ENCODE measurements around the gene CUZD1.

DNA sequence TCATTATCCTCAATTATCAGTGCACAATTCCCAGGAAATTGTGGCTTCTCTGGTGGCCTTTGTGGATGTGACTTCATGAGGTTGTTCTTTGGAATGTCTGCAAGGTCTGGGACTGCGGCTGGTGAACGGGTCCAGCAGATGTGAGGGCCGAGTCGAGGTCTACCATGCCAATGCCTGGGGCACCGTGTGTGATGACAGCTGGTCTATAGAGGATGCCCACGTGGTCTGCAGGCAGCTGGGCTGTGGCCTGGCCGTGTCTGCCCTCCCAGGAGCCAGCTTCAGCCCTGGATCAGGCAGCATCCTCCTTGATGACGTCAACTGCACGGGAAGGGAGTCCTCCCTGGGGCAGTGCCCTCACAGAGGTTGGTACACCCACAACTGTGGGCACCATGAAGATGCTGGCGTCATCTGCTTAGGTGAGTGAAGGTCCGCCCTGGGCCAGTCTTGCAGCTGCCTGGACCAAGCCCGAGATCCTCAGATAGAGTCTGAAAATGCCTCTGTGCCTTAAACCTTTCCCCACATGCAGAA lies 46.9 kb downstream of the CUZD1 start:
- TF ChIP-seq ARNTL (CRISPR knock-in tag; IDR thresholded peaks at IDR 0.05): no peak
- TF ChIP-seq CHD2 (IDR thresholded peaks at IDR 0.05; ENCODE audit: low read depth, low read length): no peak
- TF ChIP-seq, protein P1, sequence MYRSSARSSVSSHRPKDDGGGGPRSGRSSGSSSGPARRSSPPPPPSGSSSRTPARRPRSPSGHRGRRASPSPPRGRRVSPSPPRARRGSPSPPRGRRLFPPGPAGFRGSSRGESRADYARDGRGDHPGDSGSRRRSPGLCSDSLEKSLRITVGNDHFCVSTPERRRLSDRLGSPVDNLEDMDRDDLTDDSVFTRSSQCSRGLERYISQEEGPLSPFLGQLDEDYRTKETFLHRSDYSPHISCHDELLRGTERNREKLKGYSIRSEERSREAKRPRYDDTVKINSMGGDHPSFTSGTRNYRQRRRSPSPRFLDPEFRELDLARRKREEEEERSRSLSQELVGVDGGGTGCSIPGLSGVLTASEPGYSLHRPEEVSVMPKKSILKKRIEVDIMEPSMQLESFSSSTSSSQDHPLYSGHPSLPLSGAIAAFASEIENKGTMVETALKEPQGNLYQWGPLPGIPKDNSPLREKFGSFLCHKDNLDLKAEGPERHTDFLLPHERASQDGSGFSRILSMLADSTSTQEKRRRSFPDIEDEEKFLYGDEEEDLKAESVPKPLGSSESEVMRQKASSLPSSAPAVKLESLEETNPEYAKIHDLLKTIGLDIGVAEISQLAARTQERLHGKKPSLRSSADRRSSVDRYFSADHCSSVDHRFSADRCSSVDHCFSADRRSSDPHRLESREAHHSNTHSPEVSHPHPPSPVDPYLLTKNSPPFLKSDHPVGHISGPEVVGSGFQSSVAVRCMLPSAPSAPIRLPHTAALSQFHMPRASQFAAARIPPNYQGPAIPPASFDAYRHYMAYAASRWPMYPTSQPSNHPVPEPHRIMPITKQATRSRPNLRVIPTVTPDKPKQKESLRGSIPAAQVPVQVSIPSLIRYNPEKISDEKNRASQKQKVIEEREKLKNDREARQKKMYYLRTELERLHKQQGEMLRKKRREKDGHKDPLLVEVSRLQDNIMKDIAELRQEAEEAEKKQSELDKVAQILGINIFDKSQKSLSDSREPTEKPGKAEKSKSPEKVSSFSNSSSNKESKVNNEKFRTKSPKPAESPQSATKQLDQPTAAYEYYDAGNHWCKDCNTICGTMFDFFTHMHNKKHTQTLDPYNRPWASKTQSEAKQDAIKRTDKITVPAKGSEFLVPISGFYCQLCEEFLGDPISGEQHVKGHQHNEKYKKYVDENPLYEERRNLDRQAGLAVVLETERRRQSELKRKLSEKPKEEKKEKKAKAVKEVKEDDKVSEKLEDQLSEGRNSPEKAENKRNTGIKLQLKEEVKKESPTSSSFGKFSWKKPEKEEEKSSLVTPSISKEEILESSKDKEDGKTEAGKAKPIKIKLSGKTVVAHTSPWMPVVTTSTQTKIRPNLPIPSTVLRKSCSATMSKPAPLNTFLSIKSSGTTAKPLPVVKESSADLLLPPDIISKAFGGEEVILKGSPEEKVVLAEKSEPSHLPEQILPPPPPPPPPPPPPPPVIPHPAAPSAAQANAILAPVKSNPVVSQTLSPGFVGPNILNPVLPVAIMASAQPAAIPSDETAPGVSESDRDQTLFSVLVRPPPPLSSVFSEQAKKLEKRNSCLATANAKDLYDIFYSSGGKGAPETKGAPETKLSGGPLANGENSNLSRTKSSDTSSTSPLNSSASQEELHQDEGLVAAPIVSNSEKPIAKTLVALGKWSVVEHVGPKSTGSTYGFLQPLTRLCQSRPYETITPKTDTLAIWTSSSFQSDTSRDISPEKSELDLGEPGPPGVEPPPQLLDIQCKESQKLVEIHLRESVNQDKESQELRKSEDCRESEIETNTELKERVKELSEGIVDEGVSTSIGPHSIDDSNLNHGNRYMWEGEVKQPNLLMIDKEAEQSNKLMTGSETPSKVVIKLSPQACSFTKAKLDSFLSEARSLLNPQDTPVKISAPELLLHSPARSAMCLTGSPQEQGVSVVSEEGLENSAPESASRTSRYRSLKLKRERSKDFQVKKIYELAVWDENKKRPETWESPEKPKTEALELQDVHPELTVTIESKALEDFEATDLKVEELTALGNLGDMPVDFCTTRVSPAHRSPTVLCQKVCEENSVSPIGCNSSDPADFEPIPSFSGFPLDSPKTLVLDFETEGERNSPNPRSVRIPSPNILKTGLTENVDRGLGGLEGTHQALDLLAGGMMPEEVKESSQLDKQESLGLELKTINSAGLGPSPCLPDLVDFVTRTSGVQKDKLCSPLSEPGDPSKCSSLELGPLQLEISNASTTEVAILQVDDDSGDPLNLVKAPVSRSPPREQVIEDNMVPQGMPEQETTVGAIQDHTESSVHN (CRISPR knock-in tag; IDR thresholded peaks at IDR 0.05): no peak
- no peak for TF ChIP-seq ZNF766 (CRISPR knock-in tag; IDR thresholded peaks at IDR 0.05; ENCODE audit: borderline replicate concordance)
- no peak for TF ChIP-seq HDAC6 (IDR thresholded peaks at IDR 0.05; ENCODE audit: low read depth, low read length)
- no peak for TF ChIP-seq TBX3 (IDR thresholded peaks at IDR 0.05; ENCODE audit: borderline replicate concordance)
- TF ChIP-seq, protein P2, sequence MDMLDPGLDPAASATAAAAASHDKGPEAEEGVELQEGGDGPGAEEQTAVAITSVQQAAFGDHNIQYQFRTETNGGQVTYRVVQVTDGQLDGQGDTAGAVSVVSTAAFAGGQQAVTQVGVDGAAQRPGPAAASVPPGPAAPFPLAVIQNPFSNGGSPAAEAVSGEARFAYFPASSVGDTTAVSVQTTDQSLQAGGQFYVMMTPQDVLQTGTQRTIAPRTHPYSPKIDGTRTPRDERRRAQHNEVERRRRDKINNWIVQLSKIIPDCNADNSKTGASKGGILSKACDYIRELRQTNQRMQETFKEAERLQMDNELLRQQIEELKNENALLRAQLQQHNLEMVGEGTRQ (IDR thresholded peaks at IDR 0.05; ENCODE audit: low read depth, low read length): no peak
- TF ChIP-seq, protein P2 (CRISPR knock-in tag; IDR thresholded peaks at IDR 0.05; ENCODE audit: borderline replicate concordance): no peak
- TF ChIP-seq ZNF350 (CRISPR knock-in tag; IDR thresholded peaks at IDR 0.05; ENCODE audit: borderline replicate concordance, low read depth): no peak
- TF ChIP-seq, protein P3, sequence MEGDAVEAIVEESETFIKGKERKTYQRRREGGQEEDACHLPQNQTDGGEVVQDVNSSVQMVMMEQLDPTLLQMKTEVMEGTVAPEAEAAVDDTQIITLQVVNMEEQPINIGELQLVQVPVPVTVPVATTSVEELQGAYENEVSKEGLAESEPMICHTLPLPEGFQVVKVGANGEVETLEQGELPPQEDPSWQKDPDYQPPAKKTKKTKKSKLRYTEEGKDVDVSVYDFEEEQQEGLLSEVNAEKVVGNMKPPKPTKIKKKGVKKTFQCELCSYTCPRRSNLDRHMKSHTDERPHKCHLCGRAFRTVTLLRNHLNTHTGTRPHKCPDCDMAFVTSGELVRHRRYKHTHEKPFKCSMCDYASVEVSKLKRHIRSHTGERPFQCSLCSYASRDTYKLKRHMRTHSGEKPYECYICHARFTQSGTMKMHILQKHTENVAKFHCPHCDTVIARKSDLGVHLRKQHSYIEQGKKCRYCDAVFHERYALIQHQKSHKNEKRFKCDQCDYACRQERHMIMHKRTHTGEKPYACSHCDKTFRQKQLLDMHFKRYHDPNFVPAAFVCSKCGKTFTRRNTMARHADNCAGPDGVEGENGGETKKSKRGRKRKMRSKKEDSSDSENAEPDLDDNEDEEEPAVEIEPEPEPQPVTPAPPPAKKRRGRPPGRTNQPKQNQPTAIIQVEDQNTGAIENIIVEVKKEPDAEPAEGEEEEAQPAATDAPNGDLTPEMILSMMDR (CRISPR knock-in tag; IDR thresholded peaks at IDR 0.05): no peak
- no peak for TF ChIP-seq ZNF841 (CRISPR knock-in tag; IDR thresholded peaks at IDR 0.05; ENCODE audit: borderline replicate concordance)
- no peak for TF ChIP-seq ZNF207 (IDR thresholded peaks at IDR 0.05; ENCODE audit: borderline replicate concordance)
- TF ChIP-seq ZNF10 (CRISPR knock-in tag; IDR thresholded peaks at IDR 0.05; ENCODE audit: borderline replicate concordance, low read depth): no peak
- TF ChIP-seq, protein P4, sequence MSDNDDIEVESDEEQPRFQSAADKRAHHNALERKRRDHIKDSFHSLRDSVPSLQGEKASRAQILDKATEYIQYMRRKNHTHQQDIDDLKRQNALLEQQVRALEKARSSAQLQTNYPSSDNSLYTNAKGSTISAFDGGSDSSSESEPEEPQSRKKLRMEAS (IDR thresholded peaks at IDR 0.05): no peak
